GM12892 (cell line): Measurements from ENCODE around the gene INTS11.
A peak's percentile ranks its signal among the peaks of the same experiment; 100 is the strongest.

Experiments used
- DNase-seq: peaks from one replicate; pipeline ENCODE4 v3.0.0; 2011; ENCODE audit not compliant: insufficient read length
- FAIRE-seq: peaks from 2 replicates; lab custom pipeline; 2011; peaks lifted over from hg19 to GRCh38; lab: Jason Lieb, UNC
- POLR2A ChIP-seq: IDR thresholded peaks from 2 replicates; pipeline ENCODE4 v1.6.1; 2011; ENCODE audit warnings: low read depth, low read length, control low read depth
- POLR2AphosphoS5 ChIP-seq: IDR thresholded peaks from 2 replicates; pipeline ENCODE4 v1.6.1; 2011; ENCODE audit warnings: low read depth, low read length, control low read depth
- TAF1 ChIP-seq: IDR thresholded peaks from 2 replicates; pipeline ENCODE4 v1.6.1; 2011; ENCODE audit warnings: low read depth, mild to moderate bottlenecking, control low read depth, low read length, borderline replicate concordance

Gene INTS11

DNA sequence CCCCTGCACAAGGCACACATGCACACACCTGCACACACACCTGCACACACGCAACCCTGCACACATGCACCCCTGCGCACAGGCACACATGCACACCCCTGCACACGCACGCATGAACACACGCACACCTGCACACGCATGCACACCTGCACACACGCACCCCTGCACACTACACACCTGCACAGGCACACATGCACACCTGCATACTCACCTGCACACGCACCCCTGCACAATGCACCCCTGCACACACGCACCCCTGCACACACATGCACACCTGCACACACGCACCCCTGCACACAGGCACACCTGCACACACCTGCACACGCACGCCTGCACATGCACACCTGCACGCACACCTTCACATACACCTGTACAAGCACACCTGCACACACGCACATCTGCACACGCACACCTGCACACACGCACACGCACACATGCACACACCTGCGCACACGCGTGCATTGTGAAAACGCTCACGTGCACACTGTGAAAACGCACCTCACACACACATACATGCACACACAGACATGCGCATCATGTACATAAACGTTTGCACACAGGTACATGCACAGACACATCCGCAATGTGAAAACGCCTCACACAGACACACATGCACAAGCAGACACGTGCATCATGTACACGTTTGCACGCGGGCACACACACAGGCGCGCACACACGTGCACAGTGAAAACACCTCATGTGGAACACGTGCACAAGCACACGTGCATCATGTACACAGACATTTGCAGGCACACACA lies 16.5 kb upstream of the INTS11 start:
- DNase-seq: no peak
- no peak for FAIRE-seq
- no peak for TF ChIP-seq POLR2AphosphoS5
- TF ChIP-seq TAF1: no peak
- no peak for TF ChIP-seq POLR2A

GRCh38 chr1:1340185-1340584 lies 15.7 kb upstream of the INTS11 start:
- TF ChIP-seq TAF1: no peak
- TF ChIP-seq POLR2AphosphoS5: no peak
- TF ChIP-seq POLR2A: no peak
- DNase-seq (no peak), FAIRE-seq (no peak)

DNA sequence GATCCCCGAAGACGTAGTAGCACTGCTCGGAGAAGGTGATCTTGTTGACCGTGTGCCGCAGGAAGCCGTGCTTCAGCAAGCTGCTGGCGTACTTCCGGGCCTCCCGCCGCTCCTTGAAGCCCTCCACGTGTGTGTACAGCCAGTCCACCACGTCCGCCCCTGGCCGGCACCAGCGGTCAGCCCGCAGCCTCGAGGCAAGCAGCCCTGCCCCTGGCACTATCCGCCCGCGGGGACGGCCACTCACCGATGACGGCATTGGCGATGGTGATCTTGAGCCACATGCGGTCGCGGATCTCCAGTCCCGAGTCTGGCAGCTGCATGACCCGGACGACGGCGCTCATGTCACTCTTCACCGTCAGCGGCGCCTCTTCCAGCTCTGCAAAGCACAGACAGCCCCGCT lies 13.8 kb upstream of the INTS11 start:
- no peak for DNase-seq
- no peak for FAIRE-seq

DNA sequence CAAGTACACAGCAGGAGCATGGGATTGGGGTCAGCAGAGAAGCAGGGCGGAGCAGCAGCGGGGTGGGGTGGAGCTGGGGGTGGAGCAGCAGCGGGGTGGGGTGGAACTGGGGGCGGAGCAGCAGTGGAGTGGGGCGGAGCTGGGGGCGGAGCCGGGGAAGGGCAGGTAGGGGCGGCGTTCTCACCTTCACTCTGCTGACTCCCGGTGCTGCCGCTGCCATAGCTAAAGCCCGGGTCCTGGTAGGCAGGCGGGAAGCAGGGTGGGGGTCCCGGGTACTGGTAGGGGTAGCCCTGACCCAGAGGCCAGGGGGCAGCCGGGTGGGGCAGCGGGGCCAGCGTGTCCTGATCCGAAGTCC lies 13.3 kb upstream of the INTS11 start:
- TF ChIP-seq POLR2AphosphoS5 (no peak), POLR2A (no peak), TAF1 (no peak)
- DNase-seq (peak; percentile 80), FAIRE-seq (peak; percentile 42)

More for the DNA sequence above, 13.8 kb upstream of the INTS11 start:
- no peak for TF ChIP-seq POLR2A
- TF ChIP-seq TAF1: no peak
- TF ChIP-seq POLR2AphosphoS5: no peak

- TF ChIP-seq TAF1 (no peak), POLR2A (no peak), POLR2AphosphoS5 (no peak)
- DNase-seq (no peak), FAIRE-seq (no peak)
Observed at GRCh38 chr1:1336931-1337792, 12.7 kb upstream of the INTS11 start.

GRCh38 chr1:1336446-1336845 lies 12.0 kb upstream of the INTS11 start:
- TF ChIP-seq POLR2A (no peak), TAF1 (no peak), POLR2AphosphoS5 (no peak)
- FAIRE-seq (no peak), DNase-seq (no peak)

- FAIRE-seq (no peak), DNase-seq (no peak)
- TF ChIP-seq POLR2AphosphoS5: no peak
- no peak for TF ChIP-seq POLR2A
- TF ChIP-seq TAF1: no peak
Observed at GRCh38 chr1:1335792-1336248, 11.4 kb upstream of the INTS11 start.

DNA sequence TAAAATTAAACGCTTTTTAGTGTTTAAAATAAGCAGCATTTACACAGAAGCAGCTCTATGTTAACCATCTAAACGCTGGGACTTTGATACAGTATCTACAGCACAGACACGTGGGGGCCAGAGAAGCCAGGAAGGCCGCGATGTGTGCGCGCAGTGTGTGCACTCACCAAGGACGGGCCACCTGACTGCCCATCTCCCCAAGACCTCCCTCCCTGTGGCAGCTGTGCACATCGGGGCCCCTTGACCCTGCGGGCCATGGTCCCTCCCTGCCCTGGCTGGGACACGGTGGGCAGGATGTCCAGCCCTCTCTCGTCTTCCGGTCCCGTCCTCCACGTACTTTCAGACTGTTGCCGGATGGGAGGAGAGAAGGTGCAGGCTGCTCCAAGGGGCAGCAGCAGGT lies 10.8 kb upstream of the INTS11 start:
- no peak for TF ChIP-seq POLR2AphosphoS5
- no peak for TF ChIP-seq TAF1
- TF ChIP-seq POLR2A: no peak
- no peak for FAIRE-seq
- no peak for DNase-seq

DNA sequence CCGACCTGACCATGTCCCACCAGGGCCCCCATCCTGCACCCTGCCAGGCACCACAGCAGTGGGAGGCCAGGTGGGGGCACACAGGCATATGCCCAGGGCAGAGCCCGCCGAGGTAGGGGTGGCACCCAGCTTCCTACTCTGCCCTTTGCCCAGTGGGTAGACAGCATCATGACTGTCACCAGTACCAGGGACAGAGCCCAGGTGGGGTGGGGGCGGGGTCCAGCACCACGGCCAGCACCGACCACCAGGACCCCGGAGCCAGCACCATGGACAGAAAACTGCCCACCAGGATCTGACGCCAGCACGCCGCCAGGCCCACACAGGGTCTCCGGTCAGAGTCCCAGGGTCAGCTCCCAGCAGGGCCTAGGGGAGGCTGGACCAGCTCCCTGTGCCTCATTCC lies 10.4 kb upstream of the INTS11 start:
- FAIRE-seq (no peak), DNase-seq (no peak)

GRCh38 chr1:1333551-1334241 lies 9.2 kb upstream of the INTS11 start:
- no peak for FAIRE-seq
- TF ChIP-seq POLR2AphosphoS5: no peak
- TF ChIP-seq TAF1: no peak
- no peak for TF ChIP-seq POLR2A

More for the DNA sequence above, 10.4 kb upstream of the INTS11 start:
- no peak for TF ChIP-seq POLR2AphosphoS5
- TF ChIP-seq POLR2A: no peak
- TF ChIP-seq TAF1: no peak

More at GRCh38 chr1:1333551-1334241, 9.2 kb upstream of the INTS11 start:
- DNase-seq: no peak
